Naive thymus-derived CD8-positive, alpha-beta T cell (primary cell): ENCODE measurements around the gene MACROD2. TPM values are rescaled to one million over a fixed set of nuclear protein-coding genes. Genes with fewer than 3 reads are reported as not detected.

ENCODE experiments used
- ATAC-seq, 2 donors: fragments of 150-1000 bp; cut with Tn5 transposase in 1 of 2; sonication (Bioruptor Pico), chemical (Tn5 transposase) in 1 of 2; 1 replicate in 1 of 2; 2 replicates in 1 of 2; pipeline ENCODE4 v1.10.0; 2021; ENCODE audit warnings: mild to moderate bottlenecking in 2 of 2, moderate library complexity in 2 of 2
- POLR2A ChIA-PET: fragments of 350-600 bp; sonication (Branson Sonifier 250); formaldehyde crosslinking; loops from one replicate; lab custom pipeline; 2021; ENCODE audit warnings: antibody characterized with exemption; lab: Charles Lee
- DNase-seq, 10 donors: peaks; one replicate each; pipeline versions ENCODE4 v3.0.0 to v3.0.0-alpha.2; 2020 to 2022
- H3K27ac Mint-ChIP-seq, 10 donors: one replicate each; pipeline ENCODE4 v1.8.0; 2020 to 2022; ENCODE audit warnings: mild to moderate bottlenecking in 10 of 10, mixed read lengths in 10 of 10, moderate library complexity in 4 of 10, inconsistent platforms in 1 of 10
- H3K27me3 Mint-ChIP-seq, 5 donors: one replicate each; pipeline ENCODE4 v1.8.0; 2021 to 2022; ENCODE audit warnings: mixed read lengths in 5 of 5
- H3K36me3 Mint-ChIP-seq, 3 donors: one replicate each; pipeline ENCODE4 v1.8.0; 2020 to 2022; ENCODE audit warnings: mixed read lengths in 3 of 3, mild to moderate bottlenecking in 2 of 3, inconsistent platforms in 1 of 3
- H3K4me1 Mint-ChIP-seq, 4 donors: one replicate each; pipeline ENCODE4 v1.8.0; 2021 to 2022; ENCODE audit warnings: mixed read lengths in 4 of 4
- H3K4me3 Mint-ChIP-seq, 10 donors: one replicate each; pipeline ENCODE4 v1.8.0; 2020 to 2022; ENCODE audit warnings: mild to moderate bottlenecking in 10 of 10, mixed read lengths in 10 of 10, moderate library complexity in 6 of 10, inconsistent platforms in 1 of 10
- H3K9me3 Mint-ChIP-seq, 9 donors: one replicate each; pipeline ENCODE4 v1.8.0; 2020 to 2022; ENCODE audit warnings: mixed read lengths in 9 of 9, mild to moderate bottlenecking in 3 of 9, inconsistent platforms in 1 of 9, moderate library complexity in 1 of 9
- polyA plus RNA-seq, 3 donors: library from polyadenylated mRNA; unstranded; fragments of 300-500 nt; fragmentation: Illumina TruSeq; gene quantifications; one replicate each; pipeline ENCODE4 v1.2.3, GENCODE V29; 2021
- total RNA-seq, 8 experiments: library from RNA in 2 of 8; stranded (reverse) in 2 of 8; gene quantifications; one replicate each; pipeline ENCODE4 v1.2.3 and lab custom pipeline; 2021 to 2026

MACROD2 gene
- total and polyA plus RNA-seq, 5 experiments from 2014 or later: 0.18 to 1.1 (median 0.60) TPM; not detected in 2

DNA sequence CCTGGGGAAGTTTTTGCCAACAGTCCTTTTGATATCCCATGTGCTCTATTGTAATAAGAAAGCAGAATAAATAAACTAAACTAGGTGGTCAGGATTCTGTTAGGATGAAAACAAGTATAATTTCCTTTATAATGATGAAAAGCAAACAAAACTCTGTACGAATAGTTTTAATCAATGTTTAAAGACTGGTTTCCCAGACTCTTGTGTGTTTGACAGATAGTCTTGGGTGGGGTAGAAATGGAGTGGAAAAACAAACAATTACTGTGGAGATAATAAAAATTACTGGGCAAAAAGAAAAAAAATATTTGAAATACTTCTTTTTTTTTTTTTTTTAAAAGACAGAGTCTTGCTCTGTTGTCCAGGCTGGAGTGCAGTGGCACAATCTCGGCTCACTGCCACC, 494.2 kb downstream of the MACROD2 start:
- DNase-seq (no peak), ATAC-seq (no peak)
- Mint-ChIP-seq H3K4me1 (no peaks in the 10 kb centered on the region), H3K4me3 (no peak overlapping the region), H3K9me3 (peaks cover 0 to 14% (median 5%) of the 10 kb centered on the region in 9 donors), H3K27me3 (peaks cover 0 to 2% (median 0%) of the 10 kb centered on the region in 5 donors), H3K27ac (no peak overlapping the region), H3K36me3 (peaks cover 0 to 4% (median 0%) of the 10 kb centered on the region in 3 donors)
- POLR2A ChIA-PET: no interaction called here

DNA sequence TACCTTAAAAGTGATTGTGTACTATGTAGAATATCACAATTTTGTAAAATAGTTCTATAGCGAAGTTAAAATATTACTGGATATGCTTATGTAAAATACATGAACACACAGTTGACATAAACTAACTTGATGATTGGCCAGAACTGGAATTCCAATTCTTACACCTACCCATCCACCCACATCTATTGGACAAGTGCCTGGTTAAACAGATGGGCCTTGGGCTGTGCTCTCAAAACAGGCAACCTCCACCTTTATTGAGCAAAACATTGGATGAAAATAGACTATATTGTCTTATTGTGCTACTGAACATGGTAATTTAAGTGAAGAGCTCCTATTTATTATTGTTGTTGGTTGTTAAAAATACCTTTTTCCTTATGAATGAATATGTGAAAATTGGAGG, 496.1 kb downstream of the MACROD2 start:
- POLR2A ChIA-PET: no interaction called here
- Mint-ChIP-seq H3K36me3 (no peaks in the 10 kb centered on the region), H3K4me3 (no peak overlapping the region), H3K27ac (no peak overlapping the region), H3K27me3 (no peaks in the 10 kb centered on the region), H3K4me1 (no peaks in the 10 kb centered on the region), H3K9me3 (peaks cover 0 to 10% (median 3%) of the 10 kb centered on the region in 9 donors)
- no peak for DNase-seq
- ATAC-seq: no peak

DNA sequence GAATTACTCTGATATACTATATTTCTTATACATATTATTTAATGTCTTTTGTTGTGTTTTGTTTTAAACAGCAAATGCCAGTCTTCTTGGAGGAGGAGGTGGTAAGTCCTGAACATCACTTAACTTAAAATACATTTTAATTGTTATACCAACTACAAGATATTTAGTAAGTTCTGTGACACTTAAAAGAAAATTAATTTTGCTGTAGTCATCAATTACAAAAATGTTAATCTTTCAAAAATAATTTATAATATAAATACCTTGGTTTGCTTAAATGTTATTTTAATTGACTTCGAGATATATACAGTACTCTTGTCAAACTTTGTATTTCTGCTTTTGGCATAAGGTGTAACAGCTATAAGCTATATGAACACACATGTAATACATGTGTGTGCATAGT, 498.1 kb downstream of the MACROD2 start:
- no peak for DNase-seq
- Mint-ChIP-seq H3K27ac (no peak overlapping the region), H3K4me1 (no peaks in the 10 kb centered on the region), H3K27me3 (no peaks in the 10 kb centered on the region), H3K4me3 (no peak overlapping the region), H3K36me3 (no peaks in the 10 kb centered on the region), H3K9me3 (peaks cover 0 to 14% (median 4%) of the 10 kb centered on the region in 9 donors)
- POLR2A ChIA-PET: no interaction called here
- ATAC-seq: no peak

DNA sequence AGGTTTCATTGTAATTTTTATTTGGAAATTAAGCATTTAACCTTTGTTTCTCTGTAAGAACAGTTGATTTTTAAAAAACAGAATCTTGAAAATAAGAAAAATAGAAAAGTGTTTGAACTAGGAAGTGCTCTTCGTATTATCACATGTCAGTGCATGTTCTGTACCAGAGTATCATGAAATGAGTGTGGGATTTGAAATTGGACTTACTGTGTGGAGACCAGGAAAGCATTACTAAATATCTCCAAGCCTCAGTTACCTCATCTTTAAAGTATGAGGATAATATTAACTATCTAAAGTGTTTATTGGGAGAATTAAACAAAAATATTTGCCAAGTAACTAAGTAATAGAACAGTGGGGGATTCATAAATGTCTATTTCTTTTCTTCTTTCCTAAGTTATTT, 499.0 kb downstream of the MACROD2 start:
- Mint-ChIP-seq H3K27ac (no peak overlapping the region), H3K4me1 (no peaks in the 10 kb centered on the region), H3K4me3 (no peak overlapping the region), H3K27me3 (no peaks in the 10 kb centered on the region), H3K36me3 (no peaks in the 10 kb centered on the region), H3K9me3 (peaks cover 0 to 14% (median 4%) of the 10 kb centered on the region in 9 donors)
- ATAC-seq (no peak), DNase-seq (no peak)
- POLR2A ChIA-PET: no interaction called here

DNA sequence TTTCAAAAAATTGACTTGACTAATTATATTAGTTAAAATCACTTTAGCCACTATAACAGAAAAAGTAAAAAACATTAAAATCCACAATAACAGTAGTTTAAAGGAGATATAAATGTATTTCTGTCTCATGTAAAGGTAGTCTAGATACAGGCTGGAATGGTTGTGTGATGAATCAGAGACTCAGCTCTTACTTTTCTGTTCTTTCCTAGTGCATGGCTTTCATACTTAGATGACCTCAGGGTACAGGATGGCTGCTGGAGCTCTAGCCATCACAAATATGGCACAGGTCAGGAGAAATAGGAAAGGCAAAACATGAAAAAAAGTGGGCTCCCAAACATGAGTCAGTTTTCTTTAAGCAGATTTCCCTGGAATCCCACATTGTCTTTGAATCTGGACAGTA, 499.8 kb downstream of the MACROD2 start:
- no peaks in the 10 kb centered on the region for H3K4me1 Mint-ChIP-seq
- no peaks in the 10 kb centered on the region for H3K36me3 Mint-ChIP-seq
- no peak for DNase-seq
- H3K4me3 Mint-ChIP-seq: no peak overlapping the region
- POLR2A ChIA-PET: no interaction called here
- peaks cover 0 to 14% (median 4%) of the 10 kb centered on the region in 9 donors for H3K9me3 Mint-ChIP-seq
- no peak for ATAC-seq
- no peak overlapping the region for H3K27ac Mint-ChIP-seq
- no peaks in the 10 kb centered on the region for H3K27me3 Mint-ChIP-seq

DNA sequence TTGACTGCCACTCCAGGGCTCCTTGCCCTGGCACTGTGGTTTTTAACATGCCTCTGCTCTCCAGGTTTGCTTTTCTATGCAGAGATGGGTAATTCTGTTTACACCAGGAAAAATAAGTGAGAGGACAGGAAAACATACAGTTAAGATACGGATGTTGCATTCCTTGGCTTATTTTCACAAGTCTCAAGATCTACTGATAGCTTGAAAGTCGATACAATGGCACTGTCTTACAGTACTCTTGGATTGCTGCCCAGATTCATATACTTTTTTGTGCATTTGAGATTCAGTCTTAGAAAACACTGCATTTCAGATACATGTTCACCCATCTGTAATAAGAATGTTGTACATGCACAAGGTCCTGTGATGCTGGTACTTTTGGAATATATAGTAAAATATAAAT, 501.7 kb downstream of the MACROD2 start:
- Mint-ChIP-seq H3K4me1 (no peaks in the 10 kb centered on the region), H3K27ac (no peak overlapping the region), H3K9me3 (peaks cover 0 to 18% (median 4%) of the 10 kb centered on the region in 9 donors), H3K27me3 (no peaks in the 10 kb centered on the region), H3K4me3 (no peak overlapping the region), H3K36me3 (no peaks in the 10 kb centered on the region)
- POLR2A ChIA-PET: no interaction called here
- DNase-seq (no peak), ATAC-seq (no peak)

DNA sequence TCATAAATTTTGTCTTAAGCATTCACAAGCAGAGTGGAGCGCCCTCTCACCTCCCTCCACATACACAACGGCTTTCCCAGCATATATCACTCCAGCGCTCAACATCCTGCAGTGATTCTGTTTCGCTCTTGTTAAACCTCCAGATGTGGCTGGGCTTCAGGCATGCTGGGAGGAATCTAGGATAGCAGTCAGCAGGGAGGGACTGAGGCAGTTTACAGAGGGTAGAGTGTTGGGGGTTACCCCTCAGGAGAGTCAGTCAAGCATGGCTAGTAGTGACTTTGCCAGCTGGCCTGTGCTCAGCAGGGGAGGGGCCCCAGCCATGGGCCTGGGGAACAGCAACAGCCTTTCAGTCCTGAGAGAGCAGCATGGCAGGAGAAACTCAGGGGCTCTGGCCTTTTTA, 503.5 kb downstream of the MACROD2 start:
- peaks cover 2 to 18% (median 6%) of the 10 kb centered on the region in 9 donors for H3K9me3 Mint-ChIP-seq
- H3K36me3 Mint-ChIP-seq: no peaks in the 10 kb centered on the region
- H3K27me3 Mint-ChIP-seq: no peaks in the 10 kb centered on the region
- ATAC-seq (no peak), DNase-seq (no peak)
- POLR2A ChIA-PET: no interaction called here
- no peaks in the 10 kb centered on the region for H3K4me1 Mint-ChIP-seq
- H3K27ac Mint-ChIP-seq: no peak overlapping the region
- H3K4me3 Mint-ChIP-seq: no peak overlapping the region

DNA sequence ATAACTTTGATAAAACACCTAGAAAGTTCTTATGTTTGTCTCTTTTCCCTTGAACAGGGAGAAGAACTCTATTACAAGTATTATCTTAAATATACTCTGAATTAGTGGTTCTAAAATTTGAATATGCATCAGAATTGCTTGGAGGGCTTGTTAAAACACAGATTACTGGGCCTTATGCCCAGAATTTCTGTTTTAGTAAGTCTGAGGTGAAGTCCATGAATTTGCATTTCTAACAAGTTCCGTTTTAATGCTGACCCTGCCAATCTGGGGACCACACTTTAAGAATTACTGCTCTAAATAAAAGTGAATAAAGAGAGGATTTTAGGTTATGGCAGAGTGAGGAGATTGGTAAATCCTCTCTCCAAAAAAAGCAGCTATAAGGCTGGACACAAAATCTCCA, 510.2 kb downstream of the MACROD2 start:
- H3K4me3 Mint-ChIP-seq: no peak overlapping the region
- peaks cover 0 to 5% (median 0%) of the 10 kb centered on the region in 3 donors for H3K36me3 Mint-ChIP-seq
- ATAC-seq: no peak
- no peaks in the 10 kb centered on the region for H3K27me3 Mint-ChIP-seq
- POLR2A ChIA-PET: no interaction called here
- peaks cover 0 to 38% (median 8%) of the 10 kb centered on the region in 9 donors for H3K9me3 Mint-ChIP-seq
- no peak overlapping the region for H3K27ac Mint-ChIP-seq
- no peaks in the 10 kb centered on the region for H3K4me1 Mint-ChIP-seq
- no peak for DNase-seq

DNA sequence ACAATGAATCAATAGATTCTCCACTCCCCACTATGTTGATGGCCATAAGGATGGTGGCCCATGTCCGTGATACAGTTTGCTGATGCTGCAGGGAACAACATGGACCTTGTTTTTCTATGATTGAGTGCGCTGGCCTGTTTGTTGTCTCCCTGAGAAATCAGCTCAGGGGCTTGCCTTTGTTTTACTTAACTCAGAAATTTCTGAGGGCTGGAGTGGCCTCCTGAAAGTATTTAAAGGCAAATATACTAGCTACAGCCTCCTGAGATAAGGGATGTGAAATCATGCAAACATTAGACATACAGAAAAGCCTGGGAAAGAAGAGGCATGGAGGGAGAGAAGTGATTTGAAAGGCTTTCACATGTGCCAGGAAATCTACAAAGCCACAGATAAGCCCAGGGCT, 512.4 kb downstream of the MACROD2 start:
- Mint-ChIP-seq H3K27ac (no peak overlapping the region), H3K27me3 (no peaks in the 10 kb centered on the region), H3K4me3 (no peak overlapping the region), H3K4me1 (no peaks in the 10 kb centered on the region), H3K36me3 (peaks cover 0 to 5% (median 0%) of the 10 kb centered on the region in 3 donors), H3K9me3 (peaks cover 0 to 30% (median 10%) of the 10 kb centered on the region in 9 donors)
- DNase-seq (no peak), ATAC-seq (no peak)
- POLR2A ChIA-PET: no interaction called here

DNA sequence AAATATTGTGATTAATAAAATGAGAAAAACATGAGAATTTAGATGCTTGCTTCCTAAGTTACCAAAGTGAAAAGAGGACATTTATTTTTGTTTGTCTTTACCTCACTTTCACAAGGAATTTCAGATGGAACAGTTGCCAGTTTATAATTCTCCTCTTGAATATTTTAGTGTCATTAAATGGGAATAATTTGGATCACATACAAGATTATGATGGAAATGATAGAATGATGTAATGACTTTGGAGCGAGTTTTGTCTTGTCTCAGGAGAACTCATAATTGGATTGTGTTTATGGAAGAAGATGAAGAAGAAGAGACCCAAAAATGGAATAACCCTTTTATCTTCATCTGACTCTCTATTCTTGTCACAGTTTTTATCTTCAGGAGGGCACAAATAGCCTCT, 515.0 kb downstream of the MACROD2 start:
- POLR2A ChIA-PET: no interaction called here
- no peaks in the 10 kb centered on the region for H3K27me3 Mint-ChIP-seq
- no peaks in the 10 kb centered on the region for H3K4me1 Mint-ChIP-seq
- H3K4me3 Mint-ChIP-seq: no peak overlapping the region
- no peak for ATAC-seq
- H3K9me3 Mint-ChIP-seq: peaks cover 0 to 34% (median 10%) of the 10 kb centered on the region in 9 donors
- no peak for DNase-seq
- peaks cover 0 to 5% (median 0%) of the 10 kb centered on the region in 3 donors for H3K36me3 Mint-ChIP-seq
- H3K27ac Mint-ChIP-seq: no peak overlapping the region

DNA sequence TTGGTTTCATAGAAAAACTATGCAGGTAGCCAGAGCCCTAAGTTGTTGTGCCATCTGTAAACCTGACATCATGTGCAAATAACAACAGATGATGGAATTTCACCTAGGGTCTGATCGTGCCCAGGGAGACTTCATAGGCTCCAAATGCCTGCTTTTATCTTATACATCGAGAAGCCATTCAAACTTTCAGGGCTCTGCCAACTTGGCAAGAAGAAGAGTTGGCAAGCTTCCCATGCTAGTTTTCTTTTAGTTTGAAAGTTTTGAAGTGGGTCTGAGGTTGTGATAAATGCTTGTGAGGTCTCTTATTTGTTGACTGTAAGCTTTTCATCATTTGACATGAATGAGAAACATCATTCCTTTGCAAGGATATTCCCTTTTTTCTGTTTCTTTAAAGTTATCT, 517.5 kb downstream of the MACROD2 start:
- H3K27me3 Mint-ChIP-seq: no peaks in the 10 kb centered on the region
- no peaks in the 10 kb centered on the region for H3K36me3 Mint-ChIP-seq
- no peak overlapping the region for H3K4me3 Mint-ChIP-seq
- H3K27ac Mint-ChIP-seq: no peak overlapping the region
- peaks cover 0 to 18% (median 7%) of the 10 kb centered on the region in 9 donors for H3K9me3 Mint-ChIP-seq
- POLR2A ChIA-PET: no interaction called here
- no peak for ATAC-seq
- no peaks in the 10 kb centered on the region for H3K4me1 Mint-ChIP-seq
- no peak for DNase-seq

DNA sequence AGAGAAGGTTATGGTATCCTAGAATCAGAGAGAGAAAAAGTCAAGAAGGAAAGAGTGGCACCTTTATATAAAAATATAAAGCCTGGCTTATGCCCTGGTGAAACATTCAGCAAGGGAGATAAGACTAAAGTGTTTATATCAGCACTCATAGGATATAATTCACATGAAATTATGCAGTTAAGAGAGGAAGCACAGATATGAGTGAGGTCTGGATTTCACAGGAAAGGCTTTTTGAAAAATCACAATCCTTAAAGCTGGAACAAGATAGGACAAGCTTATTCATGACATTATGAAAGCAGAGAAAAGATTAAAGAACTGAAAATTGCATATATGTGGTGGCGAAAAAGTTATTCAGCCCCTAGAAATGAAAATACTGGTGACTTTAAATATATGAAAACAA, 523.3 kb downstream of the MACROD2 start:
- no peak overlapping the region for H3K4me3 Mint-ChIP-seq
- H3K4me1 Mint-ChIP-seq: no peaks in the 10 kb centered on the region
- H3K27me3 Mint-ChIP-seq: no peaks in the 10 kb centered on the region
- no peak overlapping the region for H3K27ac Mint-ChIP-seq
- H3K9me3 Mint-ChIP-seq: peaks cover 5 to 21% (median 11%) of the 10 kb centered on the region in 9 donors
- no peaks in the 10 kb centered on the region for H3K36me3 Mint-ChIP-seq
- no peak for DNase-seq
- no peak for ATAC-seq
- POLR2A ChIA-PET: no interaction called here

DNA sequence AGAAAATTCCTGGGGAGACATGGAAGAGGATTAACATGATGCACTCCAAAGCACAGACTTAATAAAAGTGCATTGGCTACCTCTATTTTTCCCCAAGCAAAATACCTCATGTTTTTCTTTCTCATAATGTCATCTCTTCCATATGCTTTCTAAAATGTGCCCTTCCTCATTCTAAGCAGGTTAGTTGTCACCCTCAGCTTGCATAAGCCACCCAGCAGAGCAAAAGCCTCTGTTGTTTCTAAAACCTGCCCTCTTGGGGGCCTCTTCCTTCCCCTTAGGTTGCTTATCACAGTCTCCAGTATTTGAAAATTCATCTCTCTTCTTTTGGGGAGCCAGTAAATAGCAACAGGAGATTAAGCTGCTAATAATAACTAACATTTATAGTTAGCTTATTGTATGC, 525.7 kb downstream of the MACROD2 start:
- Mint-ChIP-seq H3K27ac (no peak overlapping the region), H3K36me3 (no peaks in the 10 kb centered on the region), H3K4me1 (no peaks in the 10 kb centered on the region), H3K4me3 (no peak overlapping the region), H3K27me3 (no peaks in the 10 kb centered on the region), H3K9me3 (peaks cover 1 to 15% (median 8%) of the 10 kb centered on the region in 9 donors)
- POLR2A ChIA-PET: no interaction called here
- DNase-seq (no peak), ATAC-seq (no peak)

DNA sequence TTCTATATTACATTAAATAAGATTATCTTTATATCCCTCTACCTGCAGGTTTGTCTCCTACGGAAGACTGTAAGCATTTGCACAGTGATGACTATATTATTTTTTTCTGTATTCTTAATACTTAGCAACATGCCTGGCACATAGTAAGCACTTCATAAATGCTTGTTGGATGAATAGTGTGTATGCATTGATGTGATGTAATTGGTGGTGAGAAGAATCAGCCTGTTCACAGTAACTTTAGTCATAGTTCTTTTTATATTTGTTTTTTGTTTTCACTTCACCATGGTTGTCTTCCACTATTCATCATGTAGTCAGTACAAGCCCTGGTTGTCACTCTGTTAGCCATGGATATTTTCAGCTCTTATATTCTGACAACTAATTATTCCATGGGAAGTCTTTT, 526.1 kb downstream of the MACROD2 start:
- Mint-ChIP-seq H3K27ac (no peak overlapping the region), H3K36me3 (no peaks in the 10 kb centered on the region), H3K27me3 (no peaks in the 10 kb centered on the region), H3K4me1 (no peaks in the 10 kb centered on the region), H3K4me3 (no peak overlapping the region), H3K9me3 (peaks cover 1 to 18% (median 8%) of the 10 kb centered on the region in 9 donors)
- POLR2A ChIA-PET: no interaction called here
- no peak for ATAC-seq
- no peak for DNase-seq
